Bone marrow (tissue), 2 donors: ENCODE results near the gene SARDH.
"Not testable (repeated sequence)": the region's sequence is repeated elsewhere in the genome, so short reads cannot be mapped to it uniquely, and the experiment has no call there.

Experiments
- DNase-seq, 2 donors: peaks; one replicate each; lab custom pipeline; 2025; lab: John Stamatoyannopoulos, UW

The SARDH gene

GRCh38 chr9:133685653-133686609, 52.2 kb downstream of the SARDH start:
- no peak for DNase-seq

- DNase-seq: no peak
These were observed 53.2 kb downstream of the SARDH start for GRCh38 chr9:133684936-133685361.

GRCh38 chr9:133684121-133684935, 53.8 kb downstream of the SARDH start:
- DNase-seq: no peak

- DNase-seq: no peak
These were observed 54.5 kb downstream of the SARDH start for GRCh38 chr9:133683586-133684120.

- DNase-seq: no peak
These were observed 55.1 kb downstream of the SARDH start for GRCh38 chr9:133682818-133683585.

GRCh38 chr9:133681658-133682306, 56.4 kb downstream of the SARDH start:
- no peak for DNase-seq

- no peak for DNase-seq
These were observed 57.0 kb downstream of the SARDH start for GRCh38 chr9:133680976-133681657.

- DNase-seq: no peak
These were observed 57.7 kb downstream of the SARDH start for GRCh38 chr9:133680250-133680975.

GRCh38 chr9:133679466-133680061, 58.6 kb downstream of the SARDH start:
- DNase-seq: no peak

GRCh38 chr9:133679056-133679455, 59.1 kb downstream of the SARDH start:
- DNase-seq: no peak

- DNase-seq: no peak
These were observed 60.8 kb downstream of the SARDH start for GRCh38 chr9:133677126-133678010.

GRCh38 chr9:133676450-133676849, 61.7 kb downstream of the SARDH start:
- no peak for DNase-seq

- DNase-seq: not testable (repeated sequence)
These were observed 62.4 kb downstream of the SARDH start for GRCh38 chr9:133675796-133676195.

GRCh38 chr9:133674091-133674490, 64.1 kb downstream of the SARDH start:
- DNase-seq: no peak

GRCh38 chr9:133673258-133673655, 64.9 kb downstream of the SARDH start:
- DNase-seq: no peak

GRCh38 chr9:133672503-133673257, 65.5 kb downstream of the SARDH start:
- no peak for DNase-seq

GRCh38 chr9:133671371-133671770, 66.8 kb downstream of the SARDH start:
- DNase-seq: no peak

- no peak for DNase-seq
These were observed 67.7 kb downstream of the SARDH start for GRCh38 chr9:133670466-133670865.
